OCI-LY1 (cell line): Measurements from ENCODE around the gene CDKAL1.

Experiments
- H2AFZ ChIP-seq: fragments of 200-600 bp; sonication (generic), shearing (Covaris generic); 2 replicates; pipeline ENCODE4 v1.6.0; 2014; ENCODE audit warnings: antibody characterized with exemption, mild to moderate bottlenecking, low read length
- H3F3A ChIP-seq: fragments of 200-600 bp; sonication (generic), shearing (Covaris generic); 2 replicates; pipeline ENCODE4 v1.6.0; 2014; ENCODE audit warnings: mild to moderate bottlenecking, antibody characterized with exemption, low read length, moderate library complexity; ENCODE audit not compliant: insufficient read depth
- H3K27ac ChIP-seq: fragments of 200-600 bp; sonication (generic); 2 replicates; pipeline ENCODE4 v1.5.1; 2014; ENCODE audit warnings: low read length, mixed run types, mild to moderate bottlenecking, low read depth; ENCODE audit not compliant: poor library complexity, severe bottlenecking
- H3K27me3 ChIP-seq: fragments of 200-600 bp; sonication (generic); 2 replicates; pipeline ENCODE4 v1.6.0; 2014; ENCODE audit warnings: antibody characterized with exemption, mild to moderate bottlenecking, low read length, moderate library complexity; ENCODE audit not compliant: insufficient read depth
- H3K36me3 ChIP-seq: fragments of 200-600 bp; sonication (generic); 2 replicates; pipeline ENCODE4 v1.6.1; 2014; ENCODE audit warnings: mild to moderate bottlenecking, antibody characterized with exemption, low read length, moderate library complexity, mixed read lengths; ENCODE audit not compliant: insufficient read depth
- H3K4me1 ChIP-seq: fragments of 200-600 bp; sonication (generic); 2 replicates; pipeline ENCODE4 v1.5.1; 2014; ENCODE audit warnings: mild to moderate bottlenecking, low read length, moderate library complexity; ENCODE audit not compliant: insufficient read depth, severe bottlenecking
- H3K4me2 ChIP-seq: fragments of 200-600 bp; sonication (generic), shearing (Covaris generic); 2 replicates; pipeline ENCODE4 v1.6.1; 2014; ENCODE audit warnings: low read length
- H3K4me3 ChIP-seq: fragments of 200-600 bp; sonication (generic); 2 replicates; pipeline ENCODE4 v1.5.1; 2014; ENCODE audit warnings: low read length, low read depth, mild to moderate bottlenecking, mixed read lengths; ENCODE audit not compliant: poor library complexity, severe bottlenecking
- H3K79me2 ChIP-seq: fragments of 200-600 bp; shearing (Covaris generic); 2 replicates; pipeline ENCODE4 v1.6.1; 2016; ENCODE audit warnings: mixed run types, low read length, mixed read lengths; ENCODE audit not compliant: insufficient read depth
- H3K9ac ChIP-seq: fragments of 200-600 bp; sonication (generic), shearing (Covaris generic); 2 replicates; pipeline ENCODE4 v1.6.1; 2014; ENCODE audit warnings: mild to moderate bottlenecking, low read length, mixed read lengths
- H3K9me2 ChIP-seq: fragments of 200-600 bp; sonication (generic), shearing (Covaris generic); 2 replicates; pipeline ENCODE4 v1.6.1; 2014; ENCODE audit warnings: low read depth, mild to moderate bottlenecking, low read length, mixed read lengths
- H3K9me3 ChIP-seq: fragments of 200-600 bp; shearing (Covaris generic); 2 replicates; pipeline ENCODE4 v1.6.1; 2014; ENCODE audit warnings: low read length, mixed read lengths
- H4K20me1 ChIP-seq: fragments of 200-600 bp; sonication (generic), shearing (Covaris generic); 2 replicates; pipeline ENCODE4 v1.6.0; 2016; ENCODE audit warnings: mild to moderate bottlenecking, low read length; ENCODE audit not compliant: insufficient read depth
- EZH2 ChIP-seq: fragments of 200-600 bp; sonication (generic), shearing (Covaris generic); IDR thresholded peaks from 2 replicates; pipeline ENCODE4 v1.8.0; 2017; ENCODE audit warnings: borderline replicate concordance, mixed run types, mild to moderate bottlenecking, antibody characterized with exemption, low read length, moderate library complexity, mixed read lengths
- TF ChIP-seq, protein P1 (sequence below): fragments of 200-600 bp; sonication (generic), shearing (Covaris generic); IDR thresholded peaks from 2 replicates; pipeline ENCODE4 v1.5.1; 2017; ENCODE audit warnings: mild to moderate bottlenecking, antibody characterized with exemption, low read length, moderate library complexity, mixed read lengths

Gene CDKAL1

DNA sequence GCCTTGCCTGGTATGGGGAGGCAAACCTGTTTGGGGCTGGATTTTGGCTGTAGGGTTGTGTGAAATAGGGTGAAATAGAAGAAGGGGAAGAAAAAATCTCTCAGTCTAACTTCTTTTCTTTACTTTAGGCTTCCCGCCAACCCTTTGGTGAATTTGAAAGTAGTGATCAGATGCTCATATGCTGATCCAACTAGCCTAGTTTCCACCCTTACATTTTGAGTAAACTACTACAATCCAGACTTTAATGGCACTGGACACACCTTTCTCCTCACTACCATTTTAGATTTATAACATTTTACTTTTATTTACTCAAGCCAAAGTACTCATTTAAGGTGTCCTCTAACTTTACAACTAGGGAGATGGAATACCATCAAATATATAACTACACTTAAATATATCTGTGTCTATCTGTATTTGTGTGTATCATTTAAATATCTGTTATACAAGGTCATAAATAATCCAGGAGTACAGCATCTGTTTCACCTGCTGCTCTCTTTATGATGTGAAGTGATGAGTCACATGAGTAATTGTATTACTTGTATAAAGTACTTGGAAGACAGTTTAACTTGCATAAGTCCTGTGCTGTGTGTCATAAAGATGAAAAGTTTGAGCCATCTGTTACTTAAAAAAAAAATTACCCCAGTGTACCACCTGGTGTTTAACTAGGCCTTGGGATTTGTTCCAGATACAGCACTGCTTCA lies 172.1 kb downstream of the CDKAL1 start:
- Histone ChIP-seq H4K20me1 (no peaks in the 10 kb centered on the region), H3F3A (no peaks in the 10 kb centered on the region), H3K4me3 (no peak overlapping the region), H3K4me2 (no peak overlapping the region), H3K27me3 (no peaks in the 10 kb centered on the region), H3K9me3 (no peaks in the 10 kb centered on the region), H3K4me1 (no peaks in the 10 kb centered on the region), H3K9ac (no peak overlapping the region), H3K79me2 (no peaks in the 10 kb centered on the region), H2AFZ (no peak overlapping the region), H3K27ac (no peak overlapping the region), H3K9me2 (no peaks in the 10 kb centered on the region), H3K36me3 (no peaks in the 10 kb centered on the region)
- TF ChIP-seq, protein P1, sequence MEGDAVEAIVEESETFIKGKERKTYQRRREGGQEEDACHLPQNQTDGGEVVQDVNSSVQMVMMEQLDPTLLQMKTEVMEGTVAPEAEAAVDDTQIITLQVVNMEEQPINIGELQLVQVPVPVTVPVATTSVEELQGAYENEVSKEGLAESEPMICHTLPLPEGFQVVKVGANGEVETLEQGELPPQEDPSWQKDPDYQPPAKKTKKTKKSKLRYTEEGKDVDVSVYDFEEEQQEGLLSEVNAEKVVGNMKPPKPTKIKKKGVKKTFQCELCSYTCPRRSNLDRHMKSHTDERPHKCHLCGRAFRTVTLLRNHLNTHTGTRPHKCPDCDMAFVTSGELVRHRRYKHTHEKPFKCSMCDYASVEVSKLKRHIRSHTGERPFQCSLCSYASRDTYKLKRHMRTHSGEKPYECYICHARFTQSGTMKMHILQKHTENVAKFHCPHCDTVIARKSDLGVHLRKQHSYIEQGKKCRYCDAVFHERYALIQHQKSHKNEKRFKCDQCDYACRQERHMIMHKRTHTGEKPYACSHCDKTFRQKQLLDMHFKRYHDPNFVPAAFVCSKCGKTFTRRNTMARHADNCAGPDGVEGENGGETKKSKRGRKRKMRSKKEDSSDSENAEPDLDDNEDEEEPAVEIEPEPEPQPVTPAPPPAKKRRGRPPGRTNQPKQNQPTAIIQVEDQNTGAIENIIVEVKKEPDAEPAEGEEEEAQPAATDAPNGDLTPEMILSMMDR: no peak
- no peak for TF ChIP-seq EZH2

- Histone ChIP-seq H2AFZ (no peak overlapping the region), H3K4me3 (no peak overlapping the region), H3K4me1 (no peaks in the 10 kb centered on the region), H3K9me3 (no peaks in the 10 kb centered on the region), H3K27ac (no peak overlapping the region), H3F3A (no peaks in the 10 kb centered on the region), H4K20me1 (no peaks in the 10 kb centered on the region), H3K27me3 (no peaks in the 10 kb centered on the region), H3K9me2 (no peaks in the 10 kb centered on the region), H3K36me3 (no peaks in the 10 kb centered on the region), H3K79me2 (no peaks in the 10 kb centered on the region), H3K4me2 (no peak overlapping the region), H3K9ac (no peak overlapping the region)
- TF ChIP-seq, protein P1: no peak
- TF ChIP-seq EZH2: no peak
Measured at GRCh38 chr6:20706939-20707485, 172.8 kb downstream of the CDKAL1 start.

DNA sequence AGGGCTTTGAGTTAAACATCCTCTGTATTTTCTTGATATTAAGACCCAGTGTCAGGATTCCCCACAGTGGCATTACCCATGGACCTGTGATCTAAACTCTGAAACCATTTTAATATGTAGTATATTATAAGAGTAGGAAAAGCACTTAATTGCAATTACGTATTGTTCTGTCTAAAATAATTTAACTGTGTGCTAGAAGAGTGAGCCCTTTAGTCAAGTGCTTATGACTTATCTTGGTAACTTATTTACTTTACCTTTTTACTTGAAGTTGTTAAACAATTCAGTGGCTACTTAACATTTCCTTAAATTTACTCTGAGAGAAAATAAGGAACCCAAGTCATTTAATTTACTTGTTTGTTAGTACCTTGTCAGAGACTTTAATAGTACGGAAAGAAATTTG lies 173.6 kb downstream of the CDKAL1 start:
- Histone ChIP-seq H4K20me1 (no peaks in the 10 kb centered on the region), H3K9me2 (no peaks in the 10 kb centered on the region), H3K4me3 (no peak overlapping the region), H3K27me3 (no peaks in the 10 kb centered on the region), H3K9me3 (no peaks in the 10 kb centered on the region), H2AFZ (no peak overlapping the region), H3K79me2 (no peaks in the 10 kb centered on the region), H3K36me3 (no peaks in the 10 kb centered on the region), H3K4me1 (no peaks in the 10 kb centered on the region), H3K4me2 (no peak overlapping the region), H3K27ac (no peak overlapping the region), H3K9ac (no peak overlapping the region), H3F3A (no peaks in the 10 kb centered on the region)
- no peak for TF ChIP-seq EZH2
- TF ChIP-seq, protein P1: no peak
